22Rv1 (cell line): ENCODE data around the gene STUB1.

Source experiments
- H3K27ac ChIP-seq: fragments of 450-650 bp; 2 replicates; pipeline ENCODE4 v1.5.1; 2017
- ZFX ChIP-seq: fragments of 450-650 bp; IDR thresholded peaks from 2 replicates; pipeline ENCODE4 v1.6.1; 2017; ENCODE audit warnings: antibody characterized with exemption, borderline replicate concordance
- TF ChIP-seq, protein P1 (sequence below): fragments of 450-650 bp; IDR thresholded peaks from 2 replicates; pipeline ENCODE4 v1.5.1; 2017; ENCODE audit warnings: mild to moderate bottlenecking

The STUB1 gene

DNA sequence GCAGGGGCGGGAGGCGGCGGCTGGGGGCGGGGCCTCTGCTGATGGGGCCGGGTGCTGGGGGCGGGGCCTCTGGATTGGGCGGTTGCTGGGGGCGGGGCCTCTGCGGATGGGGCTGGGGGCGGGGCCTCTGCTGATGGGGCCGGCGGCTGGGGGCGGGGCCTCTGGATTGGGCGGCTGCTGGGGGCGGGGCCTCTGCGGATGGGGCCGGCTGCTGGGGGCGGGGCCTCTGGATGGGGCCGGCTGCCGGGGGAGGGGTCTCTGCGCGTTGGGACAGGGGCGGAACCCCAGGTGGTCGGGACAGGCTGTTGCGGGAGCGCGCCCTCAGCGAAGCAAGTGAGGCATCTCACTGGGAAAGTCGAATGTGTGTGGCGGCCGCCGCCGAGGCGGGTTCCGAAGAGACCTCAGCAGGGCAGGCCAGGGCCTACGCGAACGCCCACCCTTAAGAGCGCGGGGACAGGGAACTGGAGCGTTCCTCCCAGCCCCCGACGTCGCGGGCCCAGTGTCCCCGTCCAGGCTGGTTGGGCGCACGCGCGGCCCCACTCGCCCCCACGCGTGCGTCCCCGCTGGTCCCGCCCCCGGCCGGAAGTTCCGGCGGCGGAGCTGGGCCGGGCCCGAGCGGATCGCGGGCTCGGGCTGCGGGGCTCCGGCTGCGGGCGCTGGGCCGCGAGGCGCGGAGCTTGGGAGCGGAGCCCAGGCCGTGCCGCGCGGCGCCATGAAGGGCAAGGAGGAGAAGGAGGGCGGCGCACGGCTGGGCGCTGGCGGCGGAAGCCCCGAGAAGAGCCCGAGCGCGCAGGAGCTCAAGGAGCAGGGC, at the start of gene STUB1:
Gene STUB1, plus strand, starts transcription at position 597 of the 811 bp plus-strand sequence. Its CDS starts 116 bp downstream, at position 713.
- TF ChIP-seq, protein P1, sequence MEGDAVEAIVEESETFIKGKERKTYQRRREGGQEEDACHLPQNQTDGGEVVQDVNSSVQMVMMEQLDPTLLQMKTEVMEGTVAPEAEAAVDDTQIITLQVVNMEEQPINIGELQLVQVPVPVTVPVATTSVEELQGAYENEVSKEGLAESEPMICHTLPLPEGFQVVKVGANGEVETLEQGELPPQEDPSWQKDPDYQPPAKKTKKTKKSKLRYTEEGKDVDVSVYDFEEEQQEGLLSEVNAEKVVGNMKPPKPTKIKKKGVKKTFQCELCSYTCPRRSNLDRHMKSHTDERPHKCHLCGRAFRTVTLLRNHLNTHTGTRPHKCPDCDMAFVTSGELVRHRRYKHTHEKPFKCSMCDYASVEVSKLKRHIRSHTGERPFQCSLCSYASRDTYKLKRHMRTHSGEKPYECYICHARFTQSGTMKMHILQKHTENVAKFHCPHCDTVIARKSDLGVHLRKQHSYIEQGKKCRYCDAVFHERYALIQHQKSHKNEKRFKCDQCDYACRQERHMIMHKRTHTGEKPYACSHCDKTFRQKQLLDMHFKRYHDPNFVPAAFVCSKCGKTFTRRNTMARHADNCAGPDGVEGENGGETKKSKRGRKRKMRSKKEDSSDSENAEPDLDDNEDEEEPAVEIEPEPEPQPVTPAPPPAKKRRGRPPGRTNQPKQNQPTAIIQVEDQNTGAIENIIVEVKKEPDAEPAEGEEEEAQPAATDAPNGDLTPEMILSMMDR, result no peak
- no peak for TF ChIP-seq ZFX
- H3K27ac ChIP-seq, result peak within 1 kb of the TSS; percentile 98

DNA sequence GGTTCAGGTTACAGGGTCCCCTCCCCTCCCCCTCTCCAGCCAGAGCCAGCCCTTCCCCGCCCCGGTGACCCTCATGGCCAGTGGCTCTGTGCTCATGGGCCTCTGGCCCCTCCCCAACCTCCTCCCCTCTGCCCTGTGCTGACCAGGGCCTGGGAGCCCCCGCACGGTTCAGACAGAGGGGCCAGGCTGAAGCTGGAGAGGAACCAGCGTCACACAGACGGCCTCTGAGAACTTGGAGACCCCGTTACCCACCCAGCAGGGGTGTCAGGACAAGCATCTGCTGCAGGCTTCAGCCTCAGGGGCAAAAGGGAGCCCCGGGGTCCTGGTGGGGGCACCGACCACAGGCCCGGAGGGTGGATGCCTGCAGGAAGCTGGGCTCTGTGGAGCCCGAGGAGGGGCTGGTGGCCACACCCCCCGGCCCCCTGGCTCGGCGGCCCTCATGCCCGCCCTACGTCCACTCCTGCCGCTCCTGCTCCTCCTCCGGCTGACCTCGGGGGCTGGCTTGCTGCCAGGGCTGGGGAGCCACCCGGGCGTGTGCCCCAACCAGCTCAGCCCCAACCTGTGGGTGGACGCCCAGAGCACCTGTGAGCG, 49.3 kb upstream of the STUB1 start, which contains the start of gene WFIKKN1:
Gene WFIKKN1, plus strand, starts transcription at position 171 of the 591 bp plus-strand sequence. Its CDS starts 269 bp downstream, at position 440.
- peak within 1 kb of the TSS; percentile 22; the same call in 1 of the 2 replicates for H3K27ac ChIP-seq
- no peak for TF ChIP-seq ZFX
- TF ChIP-seq, protein P1, result no peak

DNA sequence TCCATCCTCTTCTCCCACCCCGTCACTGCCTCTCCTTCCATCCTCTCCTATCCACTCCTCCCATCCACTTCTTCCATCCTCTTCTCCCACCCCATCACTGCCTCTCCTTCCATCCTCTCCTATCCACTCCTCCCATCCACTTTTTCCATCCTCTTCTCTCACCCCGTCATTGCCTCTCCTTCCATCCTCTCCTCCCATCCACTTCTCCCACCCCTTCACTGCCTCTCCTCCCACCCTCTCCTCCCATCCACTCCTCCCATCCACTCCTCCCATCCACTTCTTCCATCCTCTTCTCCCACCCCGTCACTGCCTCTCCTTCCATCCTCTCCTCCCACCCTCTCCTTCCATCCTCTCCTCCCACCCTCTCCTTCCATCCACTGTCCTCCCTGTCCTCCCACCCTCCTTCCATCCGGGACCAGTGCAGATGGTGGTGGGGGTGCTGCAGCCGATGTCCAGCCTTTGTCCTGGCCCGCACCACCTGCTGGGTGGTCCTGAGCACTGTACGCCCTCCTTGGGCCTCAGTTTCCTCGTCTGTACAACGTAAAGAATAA, 48.3 kb upstream of the STUB1 start:
- H3K27ac ChIP-seq, result no peak overlapping the region
- TF ChIP-seq, protein P1, result no peak
- TF ChIP-seq ZFX, result no peak

DNA sequence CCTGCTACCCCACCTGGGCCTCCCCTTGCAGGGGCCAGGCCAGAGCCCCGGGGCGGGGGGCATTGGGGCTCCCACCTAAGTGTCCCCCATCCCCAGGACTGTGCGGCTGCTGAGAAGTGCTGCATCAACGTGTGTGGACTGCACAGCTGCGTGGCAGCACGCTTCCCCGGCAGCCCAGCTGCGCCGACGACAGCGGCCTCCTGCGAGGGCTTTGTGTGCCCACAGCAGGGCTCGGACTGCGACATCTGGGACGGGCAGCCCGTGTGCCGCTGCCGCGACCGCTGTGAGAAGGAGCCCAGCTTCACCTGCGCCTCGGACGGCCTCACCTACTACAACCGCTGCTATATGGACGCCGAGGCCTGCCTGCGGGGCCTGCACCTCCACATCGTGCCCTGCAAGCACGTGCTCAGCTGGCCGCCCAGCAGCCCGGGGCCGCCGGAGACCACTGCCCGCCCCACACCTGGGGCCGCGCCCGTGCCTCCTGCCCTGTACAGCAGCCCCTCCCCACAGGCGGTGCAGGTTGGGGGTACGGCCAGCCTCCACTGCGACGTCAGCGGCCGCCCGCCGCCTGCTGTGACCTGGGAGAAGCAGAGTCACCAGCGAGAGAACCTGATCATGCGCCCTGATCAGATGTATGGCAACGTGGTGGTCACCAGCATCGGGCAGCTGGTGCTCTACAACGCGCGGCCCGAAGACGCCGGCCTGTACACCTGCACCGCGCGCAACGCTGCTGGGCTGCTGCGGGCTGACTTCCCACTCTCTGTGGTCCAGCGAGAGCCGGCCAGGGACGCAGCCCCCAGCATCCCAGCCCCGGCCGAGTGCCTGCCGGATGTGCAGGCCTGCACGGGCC, 47.5 kb upstream of the STUB1 start:
- TF ChIP-seq, protein P1, result no peak
- no peak for TF ChIP-seq ZFX

DNA sequence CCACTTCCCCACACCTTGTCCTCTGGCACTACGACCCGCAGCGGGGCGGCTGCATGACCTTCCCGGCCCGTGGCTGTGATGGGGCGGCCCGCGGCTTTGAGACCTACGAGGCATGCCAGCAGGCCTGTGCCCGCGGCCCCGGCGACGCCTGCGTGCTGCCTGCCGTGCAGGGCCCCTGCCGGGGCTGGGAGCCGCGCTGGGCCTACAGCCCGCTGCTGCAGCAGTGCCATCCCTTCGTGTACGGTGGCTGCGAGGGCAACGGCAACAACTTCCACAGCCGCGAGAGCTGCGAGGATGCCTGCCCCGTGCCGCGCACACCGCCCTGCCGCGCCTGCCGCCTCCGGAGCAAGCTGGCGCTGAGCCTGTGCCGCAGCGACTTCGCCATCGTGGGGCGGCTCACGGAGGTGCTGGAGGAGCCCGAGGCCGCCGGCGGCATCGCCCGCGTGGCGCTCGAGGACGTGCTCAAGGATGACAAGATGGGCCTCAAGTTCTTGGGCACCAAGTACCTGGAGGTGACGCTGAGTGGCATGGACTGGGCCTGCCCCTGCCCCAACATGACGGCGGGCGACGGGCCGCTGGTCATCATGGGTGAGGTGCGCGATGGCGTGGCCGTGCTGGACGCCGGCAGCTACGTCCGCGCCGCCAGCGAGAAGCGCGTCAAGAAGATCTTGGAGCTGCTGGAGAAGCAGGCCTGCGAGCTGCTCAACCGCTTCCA, 46.7 kb upstream of the STUB1 start:
- TF ChIP-seq, protein P1, result no peak
- TF ChIP-seq ZFX, result no peak
- H3K27ac ChIP-seq, result peak overlapping the region; percentile 92; the same call in 1 of the 2 replicates

More for the DNA sequence above, 47.5 kb upstream of the STUB1 start:
- H3K27ac ChIP-seq, result no peak overlapping the region

DNA sequence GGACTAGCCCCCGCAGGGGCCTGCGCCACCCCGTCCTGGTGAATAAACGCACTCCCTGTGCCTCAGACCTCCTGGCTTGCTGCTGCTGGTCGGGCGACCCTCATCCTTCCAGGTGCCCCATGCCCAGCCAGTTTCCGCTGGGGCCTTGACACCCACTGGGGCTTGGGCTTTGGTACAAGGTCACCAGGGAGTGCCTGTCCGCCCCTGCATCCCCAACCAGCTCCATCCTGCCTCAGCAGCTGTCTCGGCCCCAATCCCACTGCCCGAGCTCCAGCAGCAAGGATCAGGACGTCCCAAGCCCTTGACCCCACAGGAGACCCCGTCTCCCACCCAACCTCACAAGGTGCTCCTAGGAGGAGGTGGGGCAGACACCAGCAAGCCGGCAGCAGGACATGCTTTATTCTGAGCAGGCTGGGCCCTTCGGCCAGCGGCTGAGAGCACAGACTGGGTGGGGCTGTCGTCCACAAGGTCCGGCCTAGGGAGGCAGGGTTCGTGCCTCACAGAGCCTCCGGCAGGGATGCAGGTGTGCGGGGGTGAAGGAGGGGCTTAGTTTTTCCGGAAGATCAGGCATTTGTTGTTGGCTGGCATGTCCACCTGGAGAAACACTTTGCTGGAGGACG, 46.0 kb upstream of the STUB1 start:
- no peak for TF ChIP-seq ZFX
- TF ChIP-seq, protein P1, result no peak
- peak overlapping the region; percentile 92; the same call in 1 of the 2 replicates for H3K27ac ChIP-seq
